Fibroblast of upper back skin (primary cell): ENCODE measurements around the gene CLIC6.
"Not testable (repeated sequence)": the region's sequence is repeated elsewhere in the genome, so short reads cannot be mapped to it uniquely, and the experiment has no call there.

Experiments
- DNase-seq: peaks from one replicate; pipeline ENCODE4 v3.0.0-alpha.2; 2013

The CLIC6 gene

DNA sequence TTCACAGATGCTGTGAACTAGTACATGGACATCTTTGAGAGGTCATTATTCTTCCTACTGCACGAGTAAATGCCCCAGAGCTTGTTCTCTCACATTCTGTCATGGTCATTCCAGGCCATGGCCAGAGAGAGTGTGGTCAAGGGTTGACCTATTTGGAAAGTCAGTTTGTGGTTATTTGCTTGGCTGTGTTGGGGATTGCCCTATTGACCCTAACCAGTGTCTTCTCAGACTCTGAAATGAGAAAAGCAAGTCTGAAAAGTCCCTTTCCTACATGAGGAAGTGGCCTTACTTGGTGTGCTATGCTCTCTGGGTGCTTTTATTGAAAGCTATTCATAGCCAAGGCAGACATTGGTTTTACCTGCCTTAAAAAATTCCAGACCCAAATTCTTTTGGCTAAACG, 26.6 kb downstream of the CLIC6 start:
- no peak for DNase-seq

- no peak for DNase-seq
Observed at GRCh38 chr21:34696121-34696520, 27.3 kb downstream of the CLIC6 start.

- DNase-seq: no peak
Observed at GRCh38 chr21:34697826-34698225, 29.0 kb downstream of the CLIC6 start.

DNA sequence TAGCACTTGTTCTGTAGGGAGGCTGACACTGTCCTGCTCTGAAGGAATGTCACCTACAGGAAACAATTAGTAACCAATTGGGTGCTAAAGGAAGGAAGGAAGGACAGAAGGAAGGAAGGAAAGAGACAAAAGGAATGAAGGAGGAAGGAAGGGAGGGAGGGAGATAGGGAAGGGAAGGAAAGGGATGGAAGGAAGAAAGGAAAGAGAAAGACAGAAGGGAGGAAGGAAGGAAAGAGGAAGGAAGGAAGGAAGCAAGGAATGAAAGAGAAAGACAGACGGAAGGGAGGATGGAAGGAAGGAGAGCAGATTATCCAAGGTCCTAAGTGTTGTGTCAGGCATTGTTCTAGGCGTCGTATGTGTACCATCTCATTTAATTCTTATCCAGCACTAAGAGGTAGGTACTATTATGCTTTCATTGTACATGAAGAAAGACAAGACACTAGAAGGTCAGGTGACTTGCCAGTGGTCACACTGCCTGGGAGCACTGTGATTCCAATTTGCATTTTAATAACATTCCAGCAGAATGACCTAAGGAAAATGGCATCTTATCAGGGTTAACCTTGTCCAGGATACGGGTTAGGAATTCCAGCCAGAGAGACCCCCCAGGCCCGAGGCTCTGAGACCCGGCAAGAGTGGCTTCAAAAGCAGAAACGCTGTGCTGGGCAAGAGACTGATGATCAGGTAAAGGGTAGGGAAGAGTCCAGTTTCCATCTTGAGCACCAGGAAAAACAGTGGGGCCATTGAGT, 29.6 kb downstream of the CLIC6 start:
- DNase-seq: no peak

DNA sequence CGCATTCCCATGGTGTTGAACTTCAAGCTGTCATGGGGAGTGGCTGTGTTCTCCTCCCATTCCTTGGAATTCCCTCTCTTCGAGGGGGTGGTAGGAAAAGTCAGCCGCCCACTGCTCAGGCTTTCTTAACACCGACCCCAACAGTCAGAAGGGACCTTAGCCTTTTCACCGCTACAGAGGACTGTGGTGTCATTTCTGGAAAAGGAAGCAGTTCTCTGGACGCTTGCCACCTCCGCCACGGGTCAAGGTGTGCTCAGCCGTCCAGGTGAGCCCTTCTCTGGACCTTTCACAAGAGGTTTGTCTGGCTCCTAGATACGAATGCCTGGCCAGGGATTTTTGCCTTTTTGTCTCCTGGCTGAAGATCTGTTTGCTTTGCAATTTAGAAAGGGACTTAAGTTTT, 31.8 kb downstream of the CLIC6 start:
- no peak for DNase-seq

DNA sequence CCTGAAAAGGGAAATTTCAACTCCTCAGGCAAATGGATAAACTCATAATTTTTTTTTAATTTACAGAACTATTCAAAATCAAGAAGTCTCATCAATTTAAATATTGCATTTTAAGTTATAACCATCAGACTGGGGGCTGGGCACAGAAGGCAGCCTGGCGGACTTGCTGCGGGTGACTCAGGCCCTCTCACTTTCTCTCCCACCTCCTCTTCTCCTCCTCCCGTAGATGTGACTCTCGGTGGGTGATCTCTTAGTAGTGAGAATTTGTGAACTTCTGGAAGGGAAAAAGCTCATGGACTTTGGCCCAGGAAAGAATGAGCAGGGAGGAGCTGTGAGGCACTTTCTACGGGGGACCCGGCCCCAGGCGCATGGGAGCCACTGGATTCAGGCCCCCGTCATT, 32.9 kb downstream of the CLIC6 start:
- DNase-seq: no peak

DNA sequence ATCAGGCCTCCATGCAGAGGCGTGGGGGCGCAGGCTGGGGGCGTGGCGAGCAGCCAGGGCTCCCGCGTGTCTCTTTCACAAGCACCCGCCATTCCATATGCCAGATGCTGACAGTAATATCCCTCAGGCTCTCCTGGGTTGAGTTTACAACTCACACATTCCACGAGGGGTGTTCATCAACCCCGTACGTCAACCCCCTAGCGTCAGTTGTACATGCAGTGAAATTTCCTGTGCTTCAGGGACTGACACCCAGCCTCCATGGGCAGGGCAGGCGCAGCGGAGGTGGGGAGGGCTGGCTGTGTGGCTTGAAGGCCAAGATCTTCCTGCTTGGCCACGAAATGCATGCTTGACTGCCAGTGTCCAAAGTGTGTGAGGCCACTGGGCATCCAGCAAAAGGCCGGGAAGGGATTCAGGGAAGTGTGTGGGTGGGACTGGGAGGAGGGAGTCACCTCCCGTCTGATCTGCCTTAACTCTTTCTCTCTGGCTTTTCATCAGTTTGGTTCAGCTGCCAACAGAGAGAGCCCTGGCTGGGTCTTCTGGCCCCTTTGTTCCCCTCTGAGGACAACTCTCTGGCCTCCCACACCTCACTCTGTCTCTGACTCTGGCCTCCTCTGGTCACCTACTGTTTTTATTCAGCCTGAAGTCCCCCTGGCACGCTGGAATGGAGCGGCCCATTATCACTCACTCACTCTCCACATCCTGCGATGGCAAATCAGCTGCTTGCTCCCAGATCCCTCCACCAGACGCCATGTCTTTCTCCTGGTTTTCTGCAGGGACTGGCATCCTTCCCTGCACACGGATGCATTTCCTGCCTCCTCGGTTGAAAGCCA, 33.8 kb downstream of the CLIC6 start:
- peak; percentile 87 for DNase-seq

- DNase-seq: no peak
Observed at GRCh38 chr21:34703571-34703970, 34.8 kb downstream of the CLIC6 start.

DNA sequence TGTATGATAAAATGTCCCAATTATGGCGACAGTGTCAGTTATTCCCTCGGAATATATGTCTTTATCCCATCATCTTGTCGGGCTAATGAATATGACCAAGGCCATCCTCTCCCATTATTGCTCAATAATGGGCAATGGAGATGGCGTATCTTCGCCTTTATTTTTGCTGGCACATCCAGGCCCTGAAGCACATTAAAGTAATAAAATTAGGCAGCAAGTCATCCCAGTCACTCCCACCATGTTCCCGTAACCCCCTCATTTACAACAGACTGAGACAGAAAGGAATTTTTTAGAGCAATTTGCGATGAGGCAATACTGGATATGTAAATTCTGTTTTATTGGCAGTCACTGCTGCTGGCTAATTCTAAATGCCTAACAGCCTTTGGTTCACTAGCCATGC, 35.3 kb downstream of the CLIC6 start:
- peak; percentile 44 for DNase-seq

- DNase-seq: no peak
Observed at GRCh38 chr21:34705011-34705410, 36.2 kb downstream of the CLIC6 start.

GRCh38 chr21:34706337-34706736, 37.5 kb downstream of the CLIC6 start:
- no peak for DNase-seq

- DNase-seq: no peak
Observed at GRCh38 chr21:34707876-34708325, 39.1 kb downstream of the CLIC6 start.

DNA sequence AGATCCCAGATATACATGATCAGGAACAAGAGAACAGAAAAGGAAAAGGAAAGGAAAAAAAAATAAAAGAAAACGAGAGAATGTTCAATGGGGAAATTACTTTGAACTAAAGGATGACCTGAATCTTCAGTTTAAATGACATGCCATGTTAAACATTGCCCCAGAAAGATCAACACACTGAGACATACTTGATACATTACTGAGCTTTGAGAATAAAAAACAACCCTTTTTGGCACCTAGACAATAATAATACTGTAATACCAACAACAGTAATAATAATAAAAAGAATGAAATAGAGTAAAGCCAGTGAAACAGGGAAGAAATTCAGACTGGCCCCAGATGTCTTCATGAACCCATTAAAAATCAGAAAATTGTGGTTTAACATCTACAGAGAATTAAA, 44.8 kb downstream of the CLIC6 start:
- no peak for DNase-seq

DNA sequence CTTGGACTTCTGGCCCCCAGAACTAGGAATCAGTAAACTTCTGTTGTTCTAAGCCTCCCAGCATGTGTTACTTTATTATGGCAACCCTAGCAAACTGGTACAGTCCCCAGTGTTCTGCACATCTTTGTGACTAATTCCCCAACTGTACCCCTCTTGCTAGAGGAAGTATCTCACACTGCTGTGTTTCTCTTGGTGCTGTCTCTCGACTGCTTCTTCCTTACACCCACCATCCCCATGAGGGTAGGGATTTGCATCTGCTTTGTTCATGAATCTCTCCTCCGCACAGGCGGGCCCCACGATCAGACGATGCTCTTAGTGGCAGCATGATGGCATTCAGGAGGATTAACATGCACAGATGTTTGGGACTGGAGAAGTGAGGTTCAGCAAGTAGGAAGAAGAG, 46.7 kb downstream of the CLIC6 start:
- no peak for DNase-seq

GRCh38 chr21:34715985-34716596, 47.3 kb downstream of the CLIC6 start:
- DNase-seq: no peak

DNA sequence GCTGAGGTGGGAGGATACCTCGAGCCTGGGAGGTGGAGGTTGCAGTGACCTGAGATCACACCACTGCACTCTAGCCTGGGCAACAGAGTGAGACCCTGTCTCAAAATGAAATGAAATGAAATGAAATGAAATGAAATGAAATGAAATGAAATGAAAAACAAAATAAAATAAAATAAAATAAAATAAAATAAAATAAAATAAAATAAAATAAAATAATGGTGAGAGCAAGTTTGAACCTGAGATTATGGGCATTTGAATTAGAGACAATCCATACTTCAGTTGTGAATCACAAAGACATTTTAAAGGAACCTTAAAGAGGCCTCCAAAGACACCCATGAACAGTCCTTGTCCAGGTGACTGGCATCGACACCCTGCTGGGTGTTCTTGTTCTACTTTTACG, 49.7 kb downstream of the CLIC6 start:
- DNase-seq: not testable (repeated sequence)

DNA sequence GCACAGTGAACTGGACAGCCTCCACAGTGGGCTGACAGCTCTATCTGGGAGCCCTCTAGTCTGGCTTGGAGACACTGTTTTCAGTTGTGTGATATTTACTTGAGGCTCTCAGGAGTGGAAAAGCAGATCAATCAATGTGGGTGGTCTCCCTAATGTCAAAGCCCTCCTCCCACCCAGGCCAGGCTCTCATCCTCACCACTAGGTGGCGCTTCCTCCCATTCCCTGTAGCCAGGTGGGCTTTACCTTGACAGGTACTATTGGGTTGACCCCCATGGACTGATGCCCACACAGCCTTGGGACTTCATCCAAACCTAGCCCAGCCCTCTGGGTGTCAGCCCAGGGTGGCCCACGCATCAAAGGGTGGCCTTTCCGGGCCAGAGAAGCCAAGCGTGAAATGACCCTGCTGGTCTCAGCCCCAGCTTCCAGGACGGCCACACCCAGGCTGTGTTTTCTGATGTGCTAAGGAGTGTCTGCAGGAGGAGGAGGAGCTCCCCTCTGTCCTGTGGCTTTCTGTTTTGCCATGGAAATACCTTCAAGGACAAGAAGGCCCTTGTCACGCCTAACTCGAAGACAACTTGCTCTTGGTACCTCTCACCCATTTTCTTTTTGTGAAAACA, 54.0 kb downstream of the CLIC6 start:
- DNase-seq: no peak

GRCh38 chr21:34724131-34724856, 55.5 kb downstream of the CLIC6 start:
- DNase-seq: no peak

DNA sequence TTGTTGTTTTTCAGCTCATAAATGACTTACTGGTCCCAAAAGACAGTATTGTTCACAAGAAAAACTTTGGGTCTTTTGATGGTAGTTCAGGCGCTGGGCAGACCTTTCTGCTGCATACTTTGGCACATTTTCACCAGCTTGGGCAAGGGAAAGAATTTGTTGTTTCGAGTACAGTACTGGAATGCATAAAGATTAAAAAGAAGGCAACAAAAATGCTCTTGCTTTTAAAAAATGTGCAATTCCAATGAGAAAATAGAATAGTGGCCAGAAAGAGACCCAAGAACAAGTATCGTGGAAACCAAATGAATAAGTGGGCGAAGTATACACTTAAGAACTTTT, 56.0 kb downstream of the CLIC6 start:
- no peak for DNase-seq

- DNase-seq: no peak
Observed at GRCh38 chr21:34726627-34727337, 58.0 kb downstream of the CLIC6 start.

DNA sequence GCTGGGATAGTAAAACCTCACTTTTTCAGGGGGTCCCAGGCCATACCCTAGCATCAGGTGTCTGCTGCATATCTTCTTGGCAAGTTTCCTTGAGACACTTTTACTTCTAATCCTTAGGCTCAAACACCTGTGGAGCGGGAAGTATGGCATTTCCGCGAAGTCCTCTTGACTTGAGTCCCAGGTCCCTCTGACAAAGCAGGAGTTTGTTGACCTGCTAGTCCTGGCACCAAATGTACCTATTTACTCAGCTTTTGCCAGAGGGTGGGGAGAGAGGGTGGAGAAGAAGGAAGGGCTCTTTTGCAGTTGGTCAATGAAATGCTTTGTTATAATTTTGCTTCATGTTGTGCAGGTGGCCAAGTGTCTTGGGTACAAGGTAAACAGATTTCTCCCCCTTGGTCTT, 59.7 kb downstream of the CLIC6 start:
- no peak for DNase-seq

DNA sequence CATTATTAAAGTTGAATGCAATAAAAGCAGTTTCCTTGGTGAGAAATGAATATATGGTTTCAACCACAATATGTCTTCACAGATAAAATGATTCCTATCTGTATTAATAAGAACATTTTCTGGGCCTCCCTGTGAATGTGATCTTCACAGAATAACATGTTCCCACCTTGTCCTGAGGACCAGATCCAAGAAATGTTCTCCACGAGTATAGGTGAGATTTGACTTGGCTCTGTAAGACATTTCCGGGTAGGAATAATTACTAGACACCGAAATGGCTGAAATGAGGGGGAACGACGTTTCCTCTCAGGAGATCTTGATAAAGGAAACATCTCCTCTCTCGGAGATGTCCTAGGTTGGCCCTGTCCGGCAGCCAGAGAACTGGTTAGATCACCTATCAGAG, 61.4 kb downstream of the CLIC6 start:
- DNase-seq: no peak
